GM18507 (cell line): ENCODE measurements around the gene TTC33.
"Not testable (repeated sequence)": the region's sequence is repeated elsewhere in the genome, so short reads cannot be mapped to it uniquely, and the experiment has no call there.

Experiments used
- DNase-seq: peaks from one replicate; pipeline ENCODE4 v3.0.0; 2011; ENCODE audit warnings: low read depth; ENCODE audit not compliant: insufficient read length; ENCODE audit errors: extremely low spot score
- FAIRE-seq: peaks from 2 replicates; lab custom pipeline; 2011; peaks lifted over from hg19 to GRCh38; lab: Jason Lieb, UNC

The TTC33 gene

DNA sequence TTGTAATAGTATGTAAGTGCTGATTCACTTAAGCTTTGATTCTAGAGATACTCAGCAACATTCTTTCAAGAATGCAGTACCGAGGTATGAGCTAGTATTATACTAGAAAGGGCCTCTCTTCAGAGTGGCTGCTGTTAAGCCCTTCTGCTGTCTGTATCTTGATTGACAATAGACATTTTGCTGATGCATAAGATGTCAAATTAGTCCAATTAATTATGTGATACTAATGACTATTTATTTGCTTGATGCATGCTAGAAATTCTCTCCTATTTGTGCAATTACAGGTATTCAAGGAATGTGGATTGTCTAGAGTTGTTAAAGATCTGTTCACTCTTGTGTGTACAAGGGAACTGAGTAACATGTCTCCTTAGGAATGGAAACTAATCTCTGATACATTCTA, 168.4 kb downstream of the TTC33 start:
- FAIRE-seq (no peak), DNase-seq (no peak)

DNA sequence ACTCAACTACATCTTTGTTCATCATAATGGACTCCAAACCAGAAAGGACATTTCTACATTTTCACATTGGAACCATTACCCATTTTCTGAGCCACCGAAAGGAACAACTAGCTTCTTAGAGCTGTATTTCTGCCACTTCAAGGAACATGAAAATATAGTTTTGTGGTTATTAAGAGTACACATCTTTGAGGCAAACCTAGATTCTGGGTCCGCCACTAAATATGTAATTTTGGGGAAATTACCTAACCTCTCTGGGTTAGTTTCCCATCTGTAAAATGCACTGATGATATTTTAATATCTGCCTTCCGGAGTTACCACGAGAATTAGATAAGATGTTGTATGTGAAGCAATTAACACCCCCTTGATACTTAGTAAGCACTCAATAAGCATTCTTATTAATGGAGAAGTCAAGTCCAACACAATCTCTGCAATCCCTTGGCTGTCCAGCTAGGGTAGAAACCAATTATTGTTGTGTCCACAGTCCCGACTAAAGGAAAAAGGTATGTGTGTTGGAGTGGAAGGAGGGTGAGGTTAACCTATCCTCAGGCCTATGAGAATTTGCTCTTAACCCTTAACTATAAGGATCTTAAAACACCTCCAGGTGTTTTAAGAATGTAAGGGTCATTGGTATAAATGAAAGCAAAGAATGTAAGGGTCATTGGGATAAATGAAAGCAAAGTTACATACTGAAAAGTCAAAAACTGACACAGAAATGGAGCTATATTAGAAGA, 170.1 kb downstream of the TTC33 start:
- FAIRE-seq (no peak), DNase-seq (no peak)

DNA sequence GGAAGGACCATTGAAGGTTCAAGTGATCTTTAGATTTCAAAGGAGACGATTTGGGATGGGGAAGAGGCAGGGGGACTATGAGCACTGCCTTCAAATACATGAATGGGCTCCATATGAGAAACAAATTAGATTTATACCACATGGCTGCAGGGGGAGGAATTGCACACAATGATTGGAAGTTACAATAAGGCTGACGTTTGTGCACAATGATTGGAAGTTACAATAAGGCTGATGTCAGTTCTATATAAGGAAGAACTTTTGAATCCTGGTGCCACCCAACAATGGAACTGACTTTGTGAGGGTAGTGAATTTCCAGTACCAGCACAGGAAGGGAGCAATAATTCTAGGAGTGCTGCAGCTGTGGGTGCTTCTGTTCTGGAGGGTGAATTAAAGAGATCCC, 171.7 kb downstream of the TTC33 start:
- no peak for DNase-seq
- FAIRE-seq = no peak

GRCh38 chr5:40578501-40579451, 177.0 kb downstream of the TTC33 start:
- FAIRE-seq = peak; percentile 80

GRCh38 chr5:40577718-40578117, 178.0 kb downstream of the TTC33 start:
- no peak for DNase-seq
- no peak for FAIRE-seq

More at GRCh38 chr5:40578501-40579451, 177.0 kb downstream of the TTC33 start:
- no peak for DNase-seq

DNA sequence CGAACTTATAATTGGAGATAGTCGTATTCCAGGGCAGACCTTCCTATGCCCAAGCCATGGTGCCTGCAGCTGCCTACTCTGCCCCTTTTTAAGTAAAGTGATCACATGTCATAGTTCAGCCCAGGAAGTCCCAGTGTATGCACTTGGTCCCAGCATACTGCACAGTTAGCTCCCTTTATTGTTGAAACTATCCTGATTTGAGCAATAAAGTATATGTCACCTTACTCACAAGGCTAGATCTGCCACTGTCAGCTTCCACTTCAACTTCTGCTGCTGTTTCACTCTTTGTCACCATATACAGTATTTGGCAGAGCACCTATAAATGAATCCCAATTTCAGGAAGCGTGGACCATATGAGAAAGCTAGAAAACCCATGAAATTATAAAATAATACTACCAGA, 179.8 kb downstream of the TTC33 start:
- no peak for DNase-seq
- FAIRE-seq = no peak

GRCh38 chr5:40575411-40575810, 180.3 kb downstream of the TTC33 start:
- FAIRE-seq = no peak
- DNase-seq = no peak

GRCh38 chr5:40572937-40573336, 182.8 kb downstream of the TTC33 start:
- DNase-seq = no peak
- FAIRE-seq = no peak

- DNase-seq (no peak), FAIRE-seq (no peak)
Observed at GRCh38 chr5:40572391-40572790, 183.4 kb downstream of the TTC33 start.

- FAIRE-seq (no peak), DNase-seq (no peak)
Observed at GRCh38 chr5:40571729-40572128, 184.0 kb downstream of the TTC33 start.

DNA sequence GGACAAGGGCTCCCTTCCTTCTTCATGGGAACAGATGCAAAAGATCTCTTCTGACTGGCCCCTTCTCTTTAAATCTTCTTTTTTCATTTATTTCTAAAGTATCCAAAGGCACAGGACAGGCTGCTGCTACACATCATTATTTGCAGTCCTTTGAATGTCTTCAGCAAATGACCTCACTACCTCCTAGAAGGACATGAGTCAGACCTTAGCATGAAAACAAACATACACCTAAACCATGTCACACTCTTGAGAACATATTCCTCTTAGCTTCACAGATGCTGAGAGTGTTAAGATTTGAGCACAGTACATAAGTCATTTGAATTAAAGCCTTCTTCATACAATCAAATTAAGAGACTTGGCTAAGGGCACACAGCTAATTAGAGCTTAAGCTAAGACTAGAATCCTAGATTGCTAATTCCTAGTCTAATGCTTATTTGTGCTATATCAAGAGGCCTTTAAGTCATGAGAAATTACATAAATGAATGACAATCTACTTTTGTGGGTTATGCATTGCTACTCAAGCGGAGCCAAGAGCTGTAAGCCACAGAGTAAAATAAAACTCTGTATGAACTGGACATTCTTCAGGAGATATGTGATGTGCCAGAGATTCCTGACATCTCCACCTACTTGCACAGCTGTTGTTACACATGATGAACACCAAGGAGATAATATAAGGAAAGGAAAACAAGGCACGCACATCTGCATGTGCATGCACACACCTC, 185.2 kb downstream of the TTC33 start:
- FAIRE-seq (peak; percentile 76), DNase-seq (no peak)

GRCh38 chr5:40569546-40570270, 186.1 kb downstream of the TTC33 start:
- no peak for DNase-seq
- no peak for FAIRE-seq

DNA sequence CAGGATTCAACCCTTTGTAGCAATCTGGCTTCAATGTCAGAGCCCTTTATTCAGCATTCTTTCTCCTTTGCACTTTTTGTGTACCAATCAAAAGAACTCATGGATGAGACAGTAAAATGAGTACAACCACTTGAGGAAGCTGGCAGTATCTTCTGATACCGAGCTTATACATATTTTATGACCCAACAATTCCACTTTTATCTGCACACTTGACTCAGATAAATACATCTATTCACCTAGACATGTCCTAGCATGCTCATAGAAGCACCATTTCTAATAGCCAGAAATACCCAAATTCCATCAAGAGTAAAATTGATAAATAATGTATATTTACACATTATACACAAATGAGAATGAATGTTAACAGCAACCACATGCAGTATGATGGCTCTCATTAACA, 187.2 kb downstream of the TTC33 start:
- FAIRE-seq (no peak), DNase-seq (no peak)

- not testable (repeated sequence) for DNase-seq, FAIRE-seq
Observed at GRCh38 chr5:40563173-40563572, 192.6 kb downstream of the TTC33 start.

GRCh38 chr5:40560474-40561110, 195.2 kb downstream of the TTC33 start:
- DNase-seq = no peak

DNA sequence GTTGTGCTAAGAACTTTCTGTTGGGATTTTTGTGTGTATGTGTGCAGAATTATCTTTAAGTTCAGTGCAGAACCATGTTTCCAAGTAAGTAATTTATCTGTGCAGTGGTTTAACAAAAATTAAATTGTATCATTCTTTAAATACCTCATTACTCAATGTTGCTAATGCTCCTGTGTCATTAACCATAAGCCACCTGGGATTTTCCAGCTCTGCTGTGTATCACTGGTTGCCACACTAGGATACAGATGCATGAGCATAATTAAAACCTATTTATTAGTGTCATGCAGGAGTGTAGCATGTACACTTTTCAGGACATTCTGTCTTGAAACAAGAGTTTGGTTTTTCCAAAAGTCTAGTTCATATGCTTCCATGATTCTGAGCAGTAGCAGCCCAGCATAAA, 196.5 kb downstream of the TTC33 start:
- no peak for DNase-seq
- no peak for FAIRE-seq

More at GRCh38 chr5:40560474-40561110, 195.2 kb downstream of the TTC33 start:
- peak; percentile 21 for FAIRE-seq

GRCh38 chr5:40557501-40557900, 198.3 kb downstream of the TTC33 start:
- no peak for DNase-seq
- no peak for FAIRE-seq

GRCh38 chr5:40556811-40557210, 198.9 kb downstream of the TTC33 start:
- FAIRE-seq (no peak), DNase-seq (no peak)

- DNase-seq = no peak
- no peak for FAIRE-seq
Observed at GRCh38 chr5:40555886-40556285, 199.9 kb downstream of the TTC33 start.
